ENCODE data around the gene SEPTIN10.

SEPTIN10 gene

GRCh38 chr2:109560265-109560664 is 53.5 kb downstream of the SEPTIN10 start:
- H3K36me3 ChIP-seq (ENCODE audit: control insufficient read depth, insufficient read depth, low read length), result peaks cover 28% of the 10 kb centered on the region
- H3K4me1 ChIP-seq (ENCODE audit: control insufficient read depth, insufficient read depth, low read length), result peaks cover 8% of the 10 kb centered on the region; the same call in 1 of the 2 replicates
- no peak overlapping the region for H3K4me3 ChIP-seq (ENCODE audit: low read depth, low read length)
- H3K9ac ChIP-seq (ENCODE audit: low read depth, low read length), result no peak overlapping the region
- no peak overlapping the region for H3K27ac ChIP-seq (ENCODE audit: low read depth, low read length)
- no peaks in the 10 kb centered on the region for H3K9me3 ChIP-seq (ENCODE audit: control insufficient read depth, insufficient read depth, low read length)
- H3K27me3 ChIP-seq (ENCODE audit: control insufficient read depth, insufficient read depth, low read length), result no peaks in the 10 kb centered on the region

- Histone ChIP-seq H3K4me1 (ENCODE audit: control insufficient read depth, insufficient read depth, low read length) (peaks cover 8% of the 10 kb centered on the region; the same call in 1 of the 2 replicates), H3K4me3 (ENCODE audit: low read depth, low read length) (no peak overlapping the region), H3K27ac (ENCODE audit: low read depth, low read length) (peak overlapping the region; percentile 68), H3K9ac (ENCODE audit: low read depth, low read length) (no peak overlapping the region), H3K36me3 (ENCODE audit: control insufficient read depth, insufficient read depth, low read length) (peaks cover 24% of the 10 kb centered on the region; the same call in 1 of the 2 replicates), H3K9me3 (ENCODE audit: control insufficient read depth, insufficient read depth, low read length) (no peaks in the 10 kb centered on the region), H3K27me3 (ENCODE audit: control insufficient read depth, insufficient read depth, low read length) (no peaks in the 10 kb centered on the region)
Observed at GRCh38 chr2:109558076-109558882, 55.5 kb downstream of the SEPTIN10 start.

DNA sequence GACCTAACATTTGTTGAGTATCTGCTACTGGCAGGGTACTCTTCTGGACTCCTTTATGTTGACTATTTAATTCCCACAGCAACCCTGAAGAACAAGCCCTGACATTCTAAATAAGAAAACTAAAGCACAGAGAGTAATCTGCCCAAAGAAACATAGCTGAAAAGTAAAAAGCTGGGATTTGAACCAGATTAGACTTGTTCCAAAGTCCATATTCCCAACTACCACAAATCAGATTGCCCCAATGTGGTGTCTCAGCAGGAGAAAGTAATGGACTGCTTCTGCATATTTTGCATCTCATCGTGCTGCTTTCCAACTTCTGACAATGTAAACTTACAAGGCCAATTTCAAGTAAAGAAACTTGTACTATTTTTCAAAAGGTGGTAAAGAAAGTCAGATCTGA is 56.5 kb downstream of the SEPTIN10 start:
- Histone ChIP-seq H3K9me3 (ENCODE audit: control insufficient read depth, insufficient read depth, low read length) (no peaks in the 10 kb centered on the region), H3K36me3 (ENCODE audit: control insufficient read depth, insufficient read depth, low read length) (peaks cover 25% of the 10 kb centered on the region), H3K27me3 (ENCODE audit: control insufficient read depth, insufficient read depth, low read length) (no peaks in the 10 kb centered on the region), H3K9ac (ENCODE audit: low read depth, low read length) (no peak overlapping the region), H3K4me3 (ENCODE audit: low read depth, low read length) (no peak overlapping the region), H3K27ac (ENCODE audit: low read depth, low read length) (no peak overlapping the region), H3K4me1 (ENCODE audit: control insufficient read depth, insufficient read depth, low read length) (peaks cover 8% of the 10 kb centered on the region; the same call in 1 of the 2 replicates)

DNA sequence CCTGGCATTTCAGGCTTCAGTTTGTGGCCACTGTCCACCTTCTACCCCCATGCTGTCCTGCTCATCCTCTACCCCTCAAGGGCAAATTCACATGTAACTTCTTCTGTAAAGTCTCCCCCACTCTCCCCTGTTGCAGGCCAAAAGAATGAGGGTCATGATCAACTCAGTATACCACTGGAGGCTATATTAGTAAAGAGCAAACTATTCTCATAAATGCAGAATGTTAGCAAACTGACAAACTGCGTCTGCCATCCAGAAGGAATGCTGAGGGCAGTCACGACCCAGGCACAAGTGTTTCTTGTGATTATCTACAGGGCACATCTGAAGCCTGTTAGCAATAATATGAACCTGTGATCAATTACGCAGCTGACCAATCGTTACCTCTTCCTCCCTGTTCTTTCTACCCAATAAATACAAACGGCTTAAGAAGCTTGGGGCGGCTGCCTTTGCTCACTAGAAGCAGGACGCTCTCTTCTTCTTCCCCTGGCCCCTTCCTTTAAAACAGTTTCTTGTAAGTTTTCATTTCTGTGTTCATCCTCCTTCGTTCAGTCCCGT is 58.3 kb downstream of the SEPTIN10 start:
- H3K9ac ChIP-seq (ENCODE audit: low read depth, low read length), result no peak overlapping the region
- H3K9me3 ChIP-seq (ENCODE audit: control insufficient read depth, insufficient read depth, low read length), result no peaks in the 10 kb centered on the region
- H3K4me1 ChIP-seq (ENCODE audit: control insufficient read depth, insufficient read depth, low read length), result peaks cover 8% of the 10 kb centered on the region; the same call in 1 of the 2 replicates
- no peak overlapping the region for H3K4me3 ChIP-seq (ENCODE audit: low read depth, low read length)
- no peak overlapping the region for H3K27ac ChIP-seq (ENCODE audit: low read depth, low read length)
- peaks cover 28% of the 10 kb centered on the region for H3K36me3 ChIP-seq (ENCODE audit: control insufficient read depth, insufficient read depth, low read length)
- H3K27me3 ChIP-seq (ENCODE audit: control insufficient read depth, insufficient read depth, low read length), result no peaks in the 10 kb centered on the region

DNA sequence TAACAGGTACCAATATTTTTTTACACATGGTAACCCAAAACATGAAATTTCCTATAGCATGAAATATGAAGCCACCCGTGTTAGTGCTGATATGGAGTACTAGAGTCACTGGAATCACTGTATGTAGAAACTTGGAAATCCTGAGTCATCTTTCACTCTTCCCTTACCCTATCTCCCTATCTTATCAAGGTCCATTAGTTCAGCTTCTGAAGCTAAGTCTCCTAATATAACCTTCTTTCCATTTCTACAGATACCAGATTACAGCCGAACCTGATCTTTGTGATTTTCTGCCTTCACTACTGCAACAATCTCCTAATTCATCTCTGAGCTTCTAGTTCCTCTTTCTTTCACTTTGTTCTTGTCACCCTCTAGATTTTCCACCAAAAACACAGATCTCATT is 59.0 kb downstream of the SEPTIN10 start:
- no peak overlapping the region for H3K9ac ChIP-seq (ENCODE audit: low read depth, low read length)
- H3K36me3 ChIP-seq (ENCODE audit: control insufficient read depth, insufficient read depth, low read length), result peaks cover 28% of the 10 kb centered on the region
- H3K27me3 ChIP-seq (ENCODE audit: control insufficient read depth, insufficient read depth, low read length), result no peaks in the 10 kb centered on the region
- H3K4me1 ChIP-seq (ENCODE audit: control insufficient read depth, insufficient read depth, low read length), result peaks cover 8% of the 10 kb centered on the region; the same call in 1 of the 2 replicates
- H3K9me3 ChIP-seq (ENCODE audit: control insufficient read depth, insufficient read depth, low read length), result no peaks in the 10 kb centered on the region
- no peak overlapping the region for H3K4me3 ChIP-seq (ENCODE audit: low read depth, low read length)
- H3K27ac ChIP-seq (ENCODE audit: low read depth, low read length), result no peak overlapping the region

DNA sequence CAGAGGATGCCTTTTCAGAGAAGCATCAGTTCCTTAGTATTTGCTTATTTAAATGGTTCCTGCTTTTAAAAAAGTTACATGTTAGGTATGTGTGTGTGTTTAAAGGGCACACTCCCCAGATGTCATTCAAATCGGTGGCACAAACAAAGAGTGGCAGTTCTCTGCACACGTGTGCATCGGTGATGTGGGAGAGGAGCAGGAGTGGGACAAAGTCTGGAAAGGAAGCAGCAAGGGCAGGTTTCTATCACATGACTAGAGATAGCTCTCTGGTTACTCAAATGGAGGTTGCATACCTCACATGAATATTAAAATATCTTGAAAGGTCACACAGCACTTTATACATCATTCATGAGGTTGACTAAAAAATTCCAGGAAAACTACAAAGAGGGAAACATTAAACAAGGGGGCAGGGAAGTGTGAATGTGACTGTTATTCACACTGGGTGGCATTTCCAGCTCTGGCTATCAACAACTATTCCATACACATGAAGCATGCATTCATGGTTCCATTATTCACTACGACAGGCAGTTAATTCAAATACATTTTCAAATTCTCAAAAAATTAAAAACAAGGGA is 64.7 kb downstream of the SEPTIN10 start:
- Histone ChIP-seq H3K9ac (ENCODE audit: low read depth, low read length) (no peak overlapping the region), H3K4me1 (ENCODE audit: control insufficient read depth, insufficient read depth, low read length) (no peaks in the 10 kb centered on the region), H3K9me3 (ENCODE audit: control insufficient read depth, insufficient read depth, low read length) (no peaks in the 10 kb centered on the region), H3K27ac (ENCODE audit: low read depth, low read length) (no peak overlapping the region), H3K27me3 (ENCODE audit: control insufficient read depth, insufficient read depth, low read length) (no peaks in the 10 kb centered on the region), H3K4me3 (ENCODE audit: low read depth, low read length) (no peak overlapping the region), H3K36me3 (ENCODE audit: control insufficient read depth, insufficient read depth, low read length) (peaks cover 26% of the 10 kb centered on the region)

DNA sequence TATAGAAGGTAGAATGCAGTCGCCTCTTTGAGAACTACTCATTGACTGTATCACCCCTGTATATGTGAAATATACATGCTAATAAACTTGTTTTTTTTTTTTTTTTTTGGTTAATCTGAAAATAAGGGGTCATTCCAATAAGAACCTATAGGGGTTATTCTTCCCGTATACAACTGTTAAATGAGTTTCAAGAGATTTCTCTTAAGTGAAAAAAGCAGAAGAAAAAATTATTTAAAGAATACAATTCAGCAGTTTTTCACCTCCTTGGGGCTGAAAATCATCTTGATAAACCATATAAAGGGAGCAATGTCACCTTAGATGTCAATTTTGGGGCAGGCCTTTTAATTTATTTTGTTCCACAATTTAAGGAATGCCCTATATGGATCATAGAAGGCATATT is 66.5 kb downstream of the SEPTIN10 start:
- peaks cover 16% of the 10 kb centered on the region for H3K36me3 ChIP-seq (ENCODE audit: control insufficient read depth, insufficient read depth, low read length)
- H3K9me3 ChIP-seq (ENCODE audit: control insufficient read depth, insufficient read depth, low read length), result no peaks in the 10 kb centered on the region
- H3K9ac ChIP-seq (ENCODE audit: low read depth, low read length), result no peak overlapping the region
- H3K27ac ChIP-seq (ENCODE audit: low read depth, low read length), result peak overlapping the region; percentile 27
- H3K4me3 ChIP-seq (ENCODE audit: low read depth, low read length), result no peak overlapping the region
- H3K4me1 ChIP-seq (ENCODE audit: control insufficient read depth, insufficient read depth, low read length), result no peaks in the 10 kb centered on the region
- H3K27me3 ChIP-seq (ENCODE audit: control insufficient read depth, insufficient read depth, low read length), result no peaks in the 10 kb centered on the region

- Histone ChIP-seq H3K9me3 (ENCODE audit: control insufficient read depth, insufficient read depth, low read length) (no peaks in the 10 kb centered on the region), H3K9ac (ENCODE audit: low read depth, low read length) (no peak overlapping the region), H3K4me3 (ENCODE audit: low read depth, low read length) (no peak overlapping the region), H3K36me3 (ENCODE audit: control insufficient read depth, insufficient read depth, low read length) (peaks cover 13% of the 10 kb centered on the region), H3K27ac (ENCODE audit: low read depth, low read length) (no peak overlapping the region), H3K27me3 (ENCODE audit: control insufficient read depth, insufficient read depth, low read length) (no peaks in the 10 kb centered on the region), H3K4me1 (ENCODE audit: control insufficient read depth, insufficient read depth, low read length) (no peaks in the 10 kb centered on the region)
Observed at GRCh38 chr2:109545828-109546713, 67.7 kb downstream of the SEPTIN10 start.

GRCh38 chr2:109542384-109542783 is 71.4 kb downstream of the SEPTIN10 start:
- H3K9me3 ChIP-seq (ENCODE audit: control insufficient read depth, insufficient read depth, low read length), result no peaks in the 10 kb centered on the region
- H3K27me3 ChIP-seq (ENCODE audit: control insufficient read depth, insufficient read depth, low read length), result no peaks in the 10 kb centered on the region
- no peak overlapping the region for H3K4me3 ChIP-seq (ENCODE audit: low read depth, low read length)
- H3K4me1 ChIP-seq (ENCODE audit: control insufficient read depth, insufficient read depth, low read length), result no peaks in the 10 kb centered on the region
- peaks cover 13% of the 10 kb centered on the region for H3K36me3 ChIP-seq (ENCODE audit: control insufficient read depth, insufficient read depth, low read length)
- H3K9ac ChIP-seq (ENCODE audit: low read depth, low read length), result no peak overlapping the region
- no peak overlapping the region for H3K27ac ChIP-seq (ENCODE audit: low read depth, low read length)

GRCh38 chr2:109538546-109538945 is 75.2 kb downstream of the SEPTIN10 start:
- no peak overlapping the region for H3K27ac ChIP-seq (ENCODE audit: low read depth, low read length)
- H3K9me3 ChIP-seq (ENCODE audit: control insufficient read depth, insufficient read depth, low read length), result no peaks in the 10 kb centered on the region; the same call in 1 of the 2 replicates

More at GRCh38 chr2:109538546-109538945, 75.2 kb downstream of the SEPTIN10 start:
- H3K4me3 ChIP-seq (ENCODE audit: low read depth, low read length), result no peak overlapping the region
- no peaks in the 10 kb centered on the region for H3K36me3 ChIP-seq (ENCODE audit: control insufficient read depth, insufficient read depth, low read length)
- H3K4me1 ChIP-seq (ENCODE audit: control insufficient read depth, insufficient read depth, low read length), result no peaks in the 10 kb centered on the region
- H3K27me3 ChIP-seq (ENCODE audit: control insufficient read depth, insufficient read depth, low read length), result no peaks in the 10 kb centered on the region
- no peak overlapping the region for H3K9ac ChIP-seq (ENCODE audit: low read depth, low read length)
